ENCODE results near the gene POLL. TPM values are rescaled to one million over a fixed set of nuclear protein-coding genes. Genes with fewer than 3 reads are reported as not detected.

The POLL gene
- total RNA-seq, 1 experiment from 2014 or later, result 40.7 TPM

DNA sequence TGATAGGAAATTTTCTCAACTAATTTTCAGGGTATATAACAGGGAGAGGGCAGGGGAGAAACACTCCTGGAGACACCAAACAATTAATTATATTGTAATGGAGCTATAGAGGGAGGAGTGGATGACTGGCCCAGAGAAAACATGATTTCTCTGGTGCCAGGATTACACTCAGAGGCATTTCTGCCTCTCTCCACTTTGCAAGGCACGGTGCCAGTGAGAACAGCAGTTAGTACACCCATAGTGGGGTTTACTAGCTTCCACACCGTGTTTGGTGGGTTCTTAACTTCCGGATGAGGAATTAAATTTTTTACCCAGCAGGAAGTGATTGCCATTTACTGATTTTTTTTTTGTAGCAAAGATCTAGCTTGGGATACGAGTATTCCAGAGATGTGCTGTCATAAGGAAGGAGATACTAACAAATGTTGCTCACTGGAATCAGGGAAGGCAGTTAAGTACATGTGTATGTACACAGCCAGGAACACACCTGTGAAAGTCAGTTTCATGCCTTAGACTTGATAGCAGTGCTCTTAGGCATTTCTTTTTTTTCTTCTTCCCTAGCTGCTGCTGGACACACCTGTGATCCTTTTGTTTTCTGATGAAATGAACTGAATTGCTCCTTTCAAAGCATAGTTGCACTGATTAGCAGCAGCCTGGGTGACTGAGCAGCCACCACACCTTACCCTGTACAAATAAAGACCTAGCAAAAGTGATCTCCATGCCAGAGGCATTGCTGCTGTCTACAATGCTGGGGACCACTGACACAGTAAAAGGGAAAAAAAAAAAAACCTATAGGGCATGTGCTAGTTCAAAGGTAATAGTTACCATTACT, 58.1 kb downstream of the POLL start:
- CTCF ChIA-PET, result interaction anchor here (0.7 to 0.8 kb wide), 2 partner anchors 63 to 950 kb away, joined by 3 to 4 read pairs; no protein-coding TSS in a partner anchor
- intact Hi-C loops (cut with micrococcal nuclease), result no loop called here
- Mint-ChIP-seq H3K27ac (ENCODE audit: low read depth, unreplicated experiment) (no peak overlapping the region), H3K36me3 (ENCODE audit: insufficient read depth, unreplicated experiment) (peaks cover 32% of the 10 kb centered on the region), H3K27me3 (ENCODE audit: insufficient read depth, unreplicated experiment) (no peaks in the 10 kb centered on the region), H3K9me3 (ENCODE audit: unreplicated experiment) (no peaks in the 10 kb centered on the region), H3K4me1 (ENCODE audit: insufficient read depth, unreplicated experiment) (no peaks in the 10 kb centered on the region), H3K4me3 (ENCODE audit: unreplicated experiment) (no peak overlapping the region)
- POLR2A ChIA-PET, result interaction anchor here (1.1 kb wide), 1 partner anchor 28 kb away, joined by 3 read pairs; no protein-coding TSS in a partner anchor
- no peak for DNase-seq (ENCODE audit: unreplicated experiment)
- BruUV-seq (replicated peaks), result no TSS peak
- TF ChIP-seq, protein P1, sequence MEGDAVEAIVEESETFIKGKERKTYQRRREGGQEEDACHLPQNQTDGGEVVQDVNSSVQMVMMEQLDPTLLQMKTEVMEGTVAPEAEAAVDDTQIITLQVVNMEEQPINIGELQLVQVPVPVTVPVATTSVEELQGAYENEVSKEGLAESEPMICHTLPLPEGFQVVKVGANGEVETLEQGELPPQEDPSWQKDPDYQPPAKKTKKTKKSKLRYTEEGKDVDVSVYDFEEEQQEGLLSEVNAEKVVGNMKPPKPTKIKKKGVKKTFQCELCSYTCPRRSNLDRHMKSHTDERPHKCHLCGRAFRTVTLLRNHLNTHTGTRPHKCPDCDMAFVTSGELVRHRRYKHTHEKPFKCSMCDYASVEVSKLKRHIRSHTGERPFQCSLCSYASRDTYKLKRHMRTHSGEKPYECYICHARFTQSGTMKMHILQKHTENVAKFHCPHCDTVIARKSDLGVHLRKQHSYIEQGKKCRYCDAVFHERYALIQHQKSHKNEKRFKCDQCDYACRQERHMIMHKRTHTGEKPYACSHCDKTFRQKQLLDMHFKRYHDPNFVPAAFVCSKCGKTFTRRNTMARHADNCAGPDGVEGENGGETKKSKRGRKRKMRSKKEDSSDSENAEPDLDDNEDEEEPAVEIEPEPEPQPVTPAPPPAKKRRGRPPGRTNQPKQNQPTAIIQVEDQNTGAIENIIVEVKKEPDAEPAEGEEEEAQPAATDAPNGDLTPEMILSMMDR (IDR thresholded peaks at IDR 0.05; ENCODE audit: unreplicated experiment), result no peak

DNA sequence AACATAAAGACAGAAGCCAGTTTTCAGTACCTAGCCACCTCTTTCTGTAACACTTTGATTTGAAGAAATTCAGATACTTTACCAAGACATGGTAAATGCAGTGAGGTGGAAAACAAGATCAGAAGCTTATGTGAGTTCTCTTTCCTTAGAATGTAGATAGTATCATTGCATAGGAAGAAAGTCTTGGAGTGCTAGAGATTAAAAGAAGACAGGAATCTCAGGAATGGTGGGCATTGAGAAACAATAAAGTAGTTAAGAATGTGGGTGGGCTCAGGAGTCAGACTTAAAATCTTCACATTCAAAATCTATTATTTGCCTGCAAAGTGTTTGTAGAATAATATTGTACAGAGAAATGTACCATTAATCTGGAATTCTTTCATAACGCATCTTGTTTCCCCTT, 58.9 kb downstream of the POLL start:
- TF ChIP-seq, protein P1 (IDR thresholded peaks at IDR 0.05; ENCODE audit: unreplicated experiment), result no peak
- H3K9me3 Mint-ChIP-seq (ENCODE audit: unreplicated experiment), result no peaks in the 10 kb centered on the region
- no peak overlapping the region for H3K4me3 Mint-ChIP-seq (ENCODE audit: unreplicated experiment)
- H3K27ac Mint-ChIP-seq (ENCODE audit: low read depth, unreplicated experiment), result no peak overlapping the region
- peaks cover 26% of the 10 kb centered on the region for H3K36me3 Mint-ChIP-seq (ENCODE audit: insufficient read depth, unreplicated experiment)
- POLR2A ChIA-PET, result interaction anchor here (0.7 to 1.1 kb wide), 2 partner anchors 29 to 51 kb away, joined by 3 read pairs; no protein-coding TSS in a partner anchor
- no peak for DNase-seq (ENCODE audit: unreplicated experiment)
- intact Hi-C loops (cut with micrococcal nuclease), result no loop called here
- no peaks in the 10 kb centered on the region for H3K27me3 Mint-ChIP-seq (ENCODE audit: insufficient read depth, unreplicated experiment)
- no TSS peak for BruUV-seq (replicated peaks)
- CTCF ChIA-PET, result interaction anchor here (0.7 kb wide), 1 partner anchor 950 kb away, joined by 3 read pairs; no protein-coding TSS in a partner anchor
- H3K4me1 Mint-ChIP-seq (ENCODE audit: insufficient read depth, unreplicated experiment), result no peaks in the 10 kb centered on the region

Small RNAs within 50 kb of the gene (microRNA-seq; reads per million reads assigned to microRNA genes)
- gene MIR3158-1 (not detected), gene MIR3158-2 (not detected)

Other genes with a start within 250 kb of the POLL start
- gene BTRC, start 234.1 kb downstream of the POLL start, total RNA-seq (2022), result 19.4 and 25.2 TPM in 2 replicates
- gene DPCD, start 64 bp upstream of the POLL start, total RNA-seq (2022), result 24.2 and 25.7 TPM in 2 replicates
- gene FBXW4, start 106.9 kb upstream of the POLL start, total RNA-seq (2022), result 52.1 and 63.7 TPM in 2 replicates
- gene FGF8, start 187.9 kb upstream of the POLL start, total RNA-seq (2022), result not detected in 2 replicates
- gene NPM3, start 195.2 kb upstream of the POLL start, total RNA-seq (2022), result 120 and 163 TPM in 2 replicates
- 96.1 and 115 TPM in 2 replicates for gene OGA, start 230.2 kb upstream of the POLL start, total RNA-seq (2022)